Measurements from ENCODE around the gene TTC6.

The TTC6 gene

DNA sequence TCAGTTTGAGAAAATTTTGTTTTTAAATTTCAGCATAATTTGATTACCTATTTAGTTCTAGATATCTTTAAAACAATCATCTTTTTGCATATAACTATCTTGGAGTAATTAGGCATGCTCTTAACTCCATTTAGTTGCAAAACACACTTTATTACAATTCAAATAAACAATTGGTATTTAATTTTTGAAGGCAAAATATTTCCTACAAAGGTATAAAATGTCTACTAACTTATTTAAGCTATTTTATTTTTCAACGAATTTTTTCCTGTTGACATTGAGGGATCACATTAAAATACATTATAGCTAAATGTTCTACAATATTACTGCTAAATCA, 8.7 kb upstream of the TTC6 start:
- no peak for DNase-seq

DNA sequence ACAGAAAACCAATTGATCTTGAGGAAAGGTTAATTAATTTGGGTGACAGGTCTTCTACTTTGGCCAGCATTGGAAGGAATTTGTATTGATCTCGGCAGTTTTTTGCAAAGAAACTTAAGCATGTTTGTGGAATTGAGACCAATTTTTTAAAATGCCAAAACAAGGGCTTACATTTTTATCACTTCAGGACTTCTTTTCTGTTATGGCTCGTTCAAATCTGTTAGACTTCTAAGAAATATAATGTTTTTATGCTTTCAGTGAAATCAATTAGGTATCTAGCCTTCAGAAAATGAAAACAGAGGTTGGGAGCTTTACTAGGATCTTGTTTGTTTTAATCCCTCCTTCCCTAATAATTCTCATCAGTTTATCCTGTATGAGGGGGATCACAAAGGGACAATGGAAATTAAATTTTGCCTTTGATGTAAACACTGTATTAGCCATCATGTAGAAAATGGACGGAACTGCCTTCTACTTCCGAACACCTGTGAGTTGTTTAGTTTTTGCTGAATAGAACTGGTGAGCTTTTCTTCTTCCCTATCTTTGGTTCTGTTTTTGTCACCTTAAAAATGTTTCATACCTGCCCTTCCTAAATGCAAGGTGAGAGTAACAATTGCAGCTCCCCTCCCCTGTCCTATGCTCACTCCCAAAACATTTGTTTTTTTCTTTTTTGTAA, 8.2 kb upstream of the TTC6 start:
- DNase-seq: no peak

- no peak for DNase-seq
These were observed 7.4 kb upstream of the TTC6 start for GRCh38 chr14:37587881-37588666.

DNA sequence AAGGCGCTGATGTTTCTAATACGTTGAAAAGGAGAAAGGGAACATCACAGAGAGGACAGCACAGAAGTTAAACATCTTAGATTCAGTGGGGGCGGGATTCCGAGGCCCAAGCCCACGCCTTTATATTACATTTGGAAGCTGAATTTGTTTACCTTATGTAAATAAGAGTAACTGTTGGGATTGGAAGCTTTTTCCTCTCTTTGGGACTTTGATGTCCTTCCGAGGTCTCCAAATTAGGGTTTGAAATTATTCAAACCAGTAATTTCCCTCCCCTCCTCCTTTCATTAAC, 6.8 kb upstream of the TTC6 start:
- no peak for DNase-seq

GRCh38 chr14:37588956-37589714, 6.3 kb upstream of the TTC6 start:
- DNase-seq: no peak

GRCh38 chr14:37589715-37590427, 5.6 kb upstream of the TTC6 start:
- DNase-seq: no peak

- DNase-seq: no peak
These were observed 4.8 kb upstream of the TTC6 start for GRCh38 chr14:37590428-37591139.

DNA sequence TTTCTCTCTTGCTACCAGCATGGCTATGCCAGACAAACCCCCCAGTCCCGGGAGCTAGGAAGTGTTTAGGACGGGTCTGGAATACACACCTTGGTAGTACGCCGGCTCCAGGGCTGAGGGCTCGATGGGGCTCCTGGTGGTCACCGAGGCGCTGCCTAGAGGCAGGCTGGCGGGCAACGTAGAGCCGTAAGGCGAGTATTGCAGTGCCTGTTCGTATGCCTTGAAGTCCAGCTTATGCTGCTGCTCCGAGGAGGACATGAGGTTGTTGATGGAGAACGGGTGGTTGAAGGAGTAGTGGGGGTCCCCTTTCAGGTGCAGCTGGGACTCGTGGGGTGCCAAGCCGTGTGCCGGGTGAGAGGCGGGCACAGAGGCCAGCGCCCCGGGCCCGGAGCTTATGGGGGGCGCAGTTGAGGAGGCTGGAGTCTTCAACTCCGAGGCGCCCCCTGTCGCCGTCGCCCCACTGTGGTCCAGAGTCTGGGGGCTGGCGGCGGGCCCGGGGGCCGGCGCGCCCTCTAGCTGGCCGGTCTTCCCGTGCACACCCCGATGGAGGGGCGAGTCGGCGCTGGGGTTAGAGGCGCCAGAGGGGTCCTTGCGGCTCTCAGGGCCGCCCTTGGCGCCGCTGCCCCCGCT, 4.0 kb upstream of the TTC6 start:
- DNase-seq: no peak

GRCh38 chr14:37591941-37592481, 3.4 kb upstream of the TTC6 start:
- DNase-seq: no peak

- no peak for DNase-seq
These were observed 2.7 kb upstream of the TTC6 start for GRCh38 chr14:37592482-37593408.

DNA sequence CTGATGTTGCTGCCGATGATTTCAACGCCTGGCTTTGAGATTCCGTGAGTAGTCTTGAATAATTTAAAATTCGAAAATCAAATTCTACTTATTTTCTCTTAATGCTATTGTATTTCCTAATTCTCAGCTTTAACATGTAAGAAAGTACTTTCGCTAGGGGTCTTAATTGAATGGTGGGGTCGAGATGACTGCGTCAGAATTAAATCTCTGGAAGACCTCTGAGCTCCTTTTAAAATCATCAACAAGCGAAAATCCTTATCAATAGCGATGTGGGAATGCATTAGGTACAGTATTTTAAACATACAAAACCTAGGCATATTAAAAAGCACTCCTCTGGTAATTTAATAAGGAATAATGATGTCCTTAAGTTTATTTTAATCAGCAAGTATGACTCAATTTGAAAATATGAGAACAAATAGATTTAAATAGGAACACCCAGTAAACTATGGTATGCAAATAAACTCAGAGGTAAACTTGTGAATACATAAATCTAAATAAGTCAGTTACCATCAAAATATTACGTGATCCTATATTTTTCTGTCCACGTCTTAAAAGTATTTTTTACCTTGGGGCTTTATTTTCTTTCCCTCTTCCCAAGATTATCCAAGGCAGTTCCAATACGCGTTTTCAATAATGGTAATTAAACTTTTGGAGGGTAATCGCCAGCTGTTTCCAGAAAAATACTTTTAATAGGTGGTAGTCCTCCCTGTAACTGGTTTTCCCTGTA, 1.8 kb upstream of the TTC6 start:
- no peak for DNase-seq

DNA sequence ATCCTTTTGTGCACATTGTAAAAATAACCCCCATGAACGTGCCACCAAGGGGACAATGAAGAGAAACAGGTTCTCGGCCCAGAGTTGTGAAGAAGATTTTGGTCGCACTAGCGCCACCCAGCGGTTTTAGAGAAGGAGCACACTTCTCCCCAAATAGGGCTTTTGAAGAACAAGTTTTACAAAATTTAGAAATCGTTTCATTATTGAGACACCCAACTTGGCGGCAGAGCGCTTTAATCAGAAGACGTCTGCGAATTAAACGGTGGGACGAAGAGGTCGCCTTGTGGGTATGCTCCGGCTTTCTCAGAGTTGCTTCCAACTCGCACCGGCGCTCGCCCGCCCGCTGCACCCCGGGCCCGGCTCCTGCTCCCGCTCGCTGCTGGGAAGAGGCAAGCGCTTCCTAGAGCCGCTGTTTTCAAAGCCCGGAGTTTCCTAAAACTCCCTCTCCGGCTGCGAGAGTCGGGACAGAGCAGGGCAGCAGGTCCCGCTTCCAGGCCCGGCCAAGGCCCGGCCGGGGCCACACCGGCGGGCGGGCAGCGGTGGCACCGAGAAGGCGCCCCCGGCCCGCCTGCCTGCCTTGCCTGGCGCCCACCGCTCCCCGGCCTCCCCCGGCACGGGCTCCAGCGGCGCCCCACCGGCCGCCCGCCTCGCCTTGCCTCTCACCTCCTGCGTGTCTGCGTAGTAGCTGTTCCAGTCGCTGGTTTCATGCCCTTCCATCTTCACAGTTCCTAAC, 1.0 kb upstream of the TTC6 start:
- no peak for DNase-seq

GRCh38 chr14:37595809-37596621, 586 bp downstream of the TTC6 start:
- no peak for DNase-seq

- DNase-seq: no peak
These were observed 1.5 kb downstream of the TTC6 start for GRCh38 chr14:37596790-37597472.

DNA sequence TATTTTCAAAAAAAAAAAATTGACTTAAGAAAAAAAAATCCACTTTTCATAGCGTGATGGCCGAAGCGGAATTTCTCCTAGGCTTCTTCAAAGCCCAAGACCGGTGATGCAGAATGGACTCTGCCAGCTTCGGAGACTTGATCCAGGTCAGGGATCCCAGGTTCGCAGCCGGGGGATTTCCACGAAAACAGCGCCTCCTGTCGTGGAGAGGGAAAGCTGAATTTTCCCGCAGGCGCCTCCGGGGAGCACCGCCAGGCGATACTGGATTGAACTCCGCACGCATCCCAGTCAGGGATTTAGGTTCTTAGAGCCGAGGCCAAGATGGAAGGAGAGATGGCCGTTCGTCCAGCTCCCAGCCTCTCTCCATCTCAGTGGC, 2.1 kb downstream of the TTC6 start:
- DNase-seq: no peak

DNA sequence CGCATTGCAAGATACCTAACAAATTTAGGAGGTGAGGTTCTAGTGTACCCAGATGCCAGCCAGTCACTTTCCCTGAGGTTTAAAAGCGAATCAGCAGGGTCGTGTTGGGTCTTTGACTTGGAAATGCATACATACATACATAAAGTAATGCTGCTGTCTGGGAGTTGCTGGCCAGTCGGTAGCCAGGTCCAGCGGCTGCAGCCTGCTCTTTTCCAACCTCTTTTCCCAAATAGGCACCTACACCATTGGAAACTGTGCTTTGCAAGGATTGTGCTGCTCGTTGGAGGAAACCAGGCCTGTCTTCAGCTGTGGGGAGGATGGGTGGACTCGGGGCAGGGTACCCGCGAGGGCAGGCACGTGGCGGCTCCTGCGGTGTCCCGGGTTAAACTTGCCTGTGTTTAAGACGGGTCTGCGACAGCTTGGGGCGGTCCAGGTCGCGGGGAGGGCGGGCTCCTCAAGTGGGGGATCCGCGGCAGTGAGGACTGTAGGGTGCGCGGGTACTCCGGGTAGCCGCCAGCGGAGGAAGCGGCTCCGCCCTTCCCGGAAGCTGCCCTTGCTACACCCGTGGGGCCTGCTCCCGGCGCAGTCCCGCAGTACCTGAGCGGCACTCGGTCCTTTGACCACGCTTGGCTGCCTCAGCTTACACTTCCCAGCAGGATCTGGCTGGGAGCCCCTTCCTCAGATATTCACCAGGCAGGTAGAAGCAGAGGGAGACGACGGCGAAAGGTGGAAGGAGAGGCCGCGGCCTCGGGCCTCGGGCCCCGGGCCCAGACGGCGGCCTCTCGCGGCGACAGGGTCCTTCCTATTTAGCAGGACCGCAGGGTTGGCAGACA, 2.7 kb downstream of the TTC6 start:
- no peak for DNase-seq
